OCI-LY7 (cell line): ENCODE measurements around the gene RAD21L1. TPM values are rescaled to one million over a fixed set of nuclear protein-coding genes. Genes with fewer than 3 reads are reported as not detected.
"Not testable (repeated sequence)": the region's sequence is repeated elsewhere in the genome, so short reads cannot be mapped to it uniquely, and the experiment has no call there.

Experiments
- BruUV-seq: library from RNA; stranded (reverse); fragments of 400-500 nt; replicated peaks from 2 replicates; lab custom pipeline; 2021; lab: Mats Ljungman, UMichigan
- CTCF ChIA-PET: fragments of 300-600 bp; sonication (Branson Sonifier 250); formaldehyde crosslinking; loops from one replicate; lab custom pipeline; 2022; ENCODE audit warnings: antibody characterized with exemption; ENCODE audit not compliant: unreplicated experiment; lab: Charles Lee
- POLR2A ChIA-PET: fragments of 300-600 bp; sonication (Branson Sonifier 250); formaldehyde crosslinking; loops from one replicate; lab custom pipeline; 2022; ENCODE audit warnings: antibody characterized with exemption; lab: Charles Lee
- DNase-seq: peaks from one replicate; pipeline ENCODE4 v3.0.0-alpha.2; 2015; ENCODE audit warnings: low spot score
- H2AFZ ChIP-seq: fragments of 200-600 bp; sonication (generic), shearing (Covaris generic); 2 replicates; pipeline ENCODE4 v1.6.1; 2014; ENCODE audit warnings: mild to moderate bottlenecking, antibody characterized with exemption, low read length, moderate library complexity
- H3K27ac ChIP-seq: fragments of 200-600 bp; sonication (generic); 2 replicates; pipeline ENCODE4 v1.5.1; 2014; ENCODE audit warnings: mixed run types, low read depth, mild to moderate bottlenecking, moderate library complexity, low read length, inconsistent platforms; ENCODE audit not compliant: poor library complexity, severe bottlenecking
- H3K36me3 ChIP-seq: fragments of 200-600 bp; sonication (generic); 2 replicates; pipeline ENCODE4 v1.6.1; 2014; ENCODE audit warnings: mild to moderate bottlenecking, antibody characterized with exemption, low read length, moderate library complexity, mixed read lengths; ENCODE audit not compliant: insufficient read depth
- H3K4me1 ChIP-seq: fragments of 200-600 bp; sonication (generic); 2 replicates; pipeline ENCODE4 v1.5.1; 2014; ENCODE audit warnings: mild to moderate bottlenecking, low read length; ENCODE audit not compliant: insufficient read depth, poor library complexity, severe bottlenecking
- H3K4me2 ChIP-seq: fragments of 200-600 bp; sonication (generic); 2 replicates; pipeline ENCODE4 v1.6.1; 2014; ENCODE audit warnings: mild to moderate bottlenecking, low read length
- H3K4me3 ChIP-seq: fragments of 200-600 bp; sonication (generic); 2 replicates; pipeline ENCODE4 v1.5.1; 2014; ENCODE audit warnings: mild to moderate bottlenecking, low read depth, low read length; ENCODE audit not compliant: poor library complexity, severe bottlenecking
- H3K79me2 ChIP-seq: fragments of 200-600 bp; sonication (generic); 2 replicates; pipeline ENCODE4 v1.6.1; 2016; ENCODE audit warnings: low read depth, mild to moderate bottlenecking, low read length, moderate library complexity, mixed read lengths; ENCODE audit not compliant: insufficient read depth
- H3K9me2 ChIP-seq: fragments of 200-600 bp; sonication (generic); 2 replicates; pipeline ENCODE4 v1.6.1; 2016; ENCODE audit warnings: mild to moderate bottlenecking, low read length, mixed read lengths; ENCODE audit not compliant: insufficient read depth
- H3K9me3 ChIP-seq: fragments of 200-600 bp; sonication (generic); 2 replicates; pipeline ENCODE4 v1.6.1; 2014; ENCODE audit warnings: mild to moderate bottlenecking, mixed run types, low read length, mixed read lengths
- H4K20me1 ChIP-seq: fragments of 200-600 bp; sonication (generic); 2 replicates; pipeline ENCODE4 v1.6.1; 2014; ENCODE audit warnings: mild to moderate bottlenecking, antibody characterized with exemption, low read length, moderate library complexity, mixed read lengths; ENCODE audit not compliant: insufficient read depth
- CTCF ChIP-seq: fragments of 200-600 bp; sonication (generic); conservative IDR thresholded peaks from 2 replicates; pipeline ENCODE4 v1.5.1; 2014; ENCODE audit warnings: mild to moderate bottlenecking, antibody characterized with exemption, low read length, moderate library complexity, mixed read lengths
- EZH2phosphoT487 ChIP-seq: fragments of 200-600 bp; sonication (generic); IDR thresholded peaks from 2 replicates; pipeline ENCODE4 v1.6.1; 2018; ENCODE audit warnings: low read depth, borderline replicate concordance, mild to moderate bottlenecking, mixed run types, antibody characterized with exemption, low read length, moderate library complexity, mixed read lengths
- intact Hi-C: fragments of 100-400 bp; cut with micrococcal nuclease; formaldehyde crosslinking; loops from one replicate; pipeline ENCODE4 v1.10.0; 2022; ENCODE audit not compliant: unreplicated experiment
- total RNA-seq, 2 experiments: library from RNA; depleted of rRNA in 1 of 2; stranded (reverse); fragments of >200 nt in 1 of 2; shearing (Covaris generic) in 1 of 2; gene quantifications; 2 replicates each; pipeline ENCODE4 v1.2.3, GENCODE V29; 2014 to 2022

RAD21L1 gene
- total RNA-seq, 2 experiments from 2014 or later = not detected

DNA sequence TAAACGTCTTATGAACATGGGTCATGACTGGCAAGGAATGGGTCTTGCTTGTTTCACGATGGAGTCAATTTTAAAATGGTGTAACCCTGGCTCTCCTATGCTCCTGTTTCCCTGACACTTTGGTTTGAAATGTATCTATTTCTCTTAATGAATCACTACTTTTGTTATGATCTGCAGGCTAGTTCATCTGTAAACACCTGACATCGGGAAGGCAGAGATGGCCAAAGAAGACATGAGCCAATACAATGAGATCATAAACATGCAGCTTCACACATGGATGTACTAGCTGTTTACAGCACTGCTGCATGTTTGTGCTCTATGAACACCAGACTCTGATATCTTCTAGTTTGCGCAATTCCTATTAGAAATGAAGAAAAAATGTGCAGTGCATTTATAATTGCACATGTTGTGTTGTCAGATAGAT is 11.0 kb upstream of the RAD21L1 start:
- no peak for DNase-seq
- ChIA-PET POLR2A (no interaction called here), CTCF (no interaction called here)
- Histone ChIP-seq H3K9me3 (no peaks in the 10 kb centered on the region), H2AFZ (no peak overlapping the region), H3K9me2 (no peaks in the 10 kb centered on the region), H3K4me1 (no peaks in the 10 kb centered on the region), H3K4me3 (no peak overlapping the region), H3K36me3 (no peaks in the 10 kb centered on the region), H3K27ac (no peak overlapping the region), H3K4me2 (no peak overlapping the region), H4K20me1 (no peaks in the 10 kb centered on the region), H3K79me2 (no peaks in the 10 kb centered on the region)
- BruUV-seq = no TSS peak
- TF ChIP-seq CTCF = no peak
- no peak for TF ChIP-seq EZH2phosphoT487
- intact Hi-C loops = loop anchor here (10.0 kb wide), 3 partner anchors 130 to 400 kb away; no protein-coding TSS in a partner anchor

DNA sequence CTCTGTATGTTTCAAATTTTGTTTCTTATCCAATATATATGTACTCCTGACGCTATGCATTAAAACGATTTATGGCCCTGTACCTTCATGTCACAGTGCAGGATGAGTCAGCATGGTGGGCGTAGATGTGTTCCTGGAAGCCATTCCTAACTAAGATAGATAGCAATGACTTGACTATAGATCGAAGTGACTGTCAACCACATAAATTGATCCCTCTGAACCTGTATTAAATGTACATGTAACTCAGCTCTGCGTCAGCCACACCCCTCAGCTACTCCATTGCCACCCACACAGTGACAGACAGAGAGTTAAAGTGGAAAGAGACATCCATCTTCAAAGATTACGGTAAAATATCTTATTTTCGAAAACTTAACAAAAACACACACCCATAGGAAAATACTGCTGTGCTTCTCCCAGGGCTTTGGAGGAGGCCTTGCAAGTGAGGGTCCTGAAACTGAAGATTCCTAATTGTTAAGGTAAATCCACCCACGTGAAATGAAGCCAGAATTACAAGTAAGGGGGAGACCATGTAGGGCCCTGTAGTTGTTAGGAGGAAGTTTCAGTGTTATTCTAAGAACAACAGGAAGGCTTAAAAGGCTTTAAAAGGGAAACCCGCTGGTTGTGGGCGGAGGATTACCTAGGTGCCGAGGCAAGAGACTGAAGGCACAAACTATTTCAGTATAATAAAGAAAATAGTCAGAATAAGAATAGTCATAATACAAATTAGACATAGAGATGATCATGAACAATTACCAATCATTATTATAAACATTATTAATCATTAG is 10.3 kb upstream of the RAD21L1 start:
- POLR2A ChIA-PET = no interaction called here
- DNase-seq = no peak
- Histone ChIP-seq H4K20me1 (no peaks in the 10 kb centered on the region), H3K4me2 (no peak overlapping the region), H3K36me3 (no peaks in the 10 kb centered on the region), H3K9me3 (no peaks in the 10 kb centered on the region), H3K79me2 (no peaks in the 10 kb centered on the region), H3K4me3 (no peak overlapping the region), H3K9me2 (no peaks in the 10 kb centered on the region), H3K4me1 (no peaks in the 10 kb centered on the region), H2AFZ (no peak overlapping the region), H3K27ac (no peak overlapping the region)
- intact Hi-C loops = loop anchor here (10.0 kb wide), 3 partner anchors 131 to 401 kb away; no protein-coding TSS in a partner anchor
- CTCF ChIA-PET = no interaction called here
- no peak for TF ChIP-seq EZH2phosphoT487
- no peak for TF ChIP-seq CTCF
- BruUV-seq = no TSS peak

GRCh38 chr20:1216527-1217427 is 9.1 kb upstream of the RAD21L1 start:
- H4K20me1 ChIP-seq, H3K4me2 ChIP-seq, H3K9me3 ChIP-seq, H3K4me1 ChIP-seq, DNase-seq, H3K36me3 ChIP-seq, BruUV-seq, CTCF ChIA-PET, H3K79me2 ChIP-seq, H3K27ac ChIP-seq, H3K4me3 ChIP-seq, H3K9me2 ChIP-seq, H2AFZ ChIP-seq, POLR2A ChIA-PET: not testable (repeated sequence)
- intact Hi-C loops = loop anchor here (10.0 kb wide), 3 partner anchors 132 to 402 kb away; no protein-coding TSS in a partner anchor

GRCh38 chr20:1222750-1223149 is 3.1 kb upstream of the RAD21L1 start:
- H3K79me2 ChIP-seq, POLR2A ChIA-PET, DNase-seq, H3K9me3 ChIP-seq, H3K27ac ChIP-seq, H3K36me3 ChIP-seq, H3K9me2 ChIP-seq, H2AFZ ChIP-seq, H3K4me3 ChIP-seq, CTCF ChIA-PET, H3K4me2 ChIP-seq, H4K20me1 ChIP-seq, BruUV-seq, H3K4me1 ChIP-seq: not testable (repeated sequence)
- intact Hi-C loops = loop anchor here (10.0 kb wide), 1 partner anchor 252 kb away; no protein-coding TSS in a partner anchor
